ENCODE measurements around the gene LRP1B. TPM values are rescaled to one million over a fixed set of nuclear protein-coding genes. Genes with fewer than 3 reads are reported as not detected.

Gene LRP1B
- total RNA-seq, 6 experiments from 2014 or later, result 0.06 to 1.7 (median 0.15) TPM; not detected in 1

- no peak overlapping the region for H3K27ac ChIP-seq
- TF ChIP-seq CTCF (IDR thresholded peaks at IDR 0.05), result no peak
- TF ChIP-seq POLR2A (IDR thresholded peaks at IDR 0.05), result no peak
- no peaks in the 10 kb centered on the region for H3K4me1 ChIP-seq
- H3K9me3 ChIP-seq, result no peaks in the 10 kb centered on the region
- DNase-seq (no peak), ATAC-seq (no peak)
- no peak overlapping the region for H3K4me3 ChIP-seq
- 79% methylated on average over 1 of the region's 1 CpG for WGBS (ENCODE audit: insufficient coverage, low coverage, low lambda C conversion rate, missing lambda C conversion rate)
- H3K27me3 ChIP-seq, result no peaks in the 10 kb centered on the region
- intact Hi-C loops (cut with DNase I), result no loop called here
- no peaks in the 10 kb centered on the region for H3K36me3 ChIP-seq
Measured at GRCh38 chr2:142100970-142101369, 29.8 kb downstream of the LRP1B start.

GRCh38 chr2:142100139-142100873 lies 30.5 kb downstream of the LRP1B start:
- TF ChIP-seq CTCF (IDR thresholded peaks at IDR 0.05) (no peak), POLR2A (IDR thresholded peaks at IDR 0.05) (no peak)
- Histone ChIP-seq H3K27ac (no peak overlapping the region), H3K4me3 (no peak overlapping the region), H3K36me3 (no peaks in the 10 kb centered on the region), H3K27me3 (no peaks in the 10 kb centered on the region), H3K4me1 (no peaks in the 10 kb centered on the region), H3K9me3 (no peaks in the 10 kb centered on the region)
- ATAC-seq (no peak), DNase-seq (no peak)
- WGBS (ENCODE audit: insufficient coverage, low coverage, low lambda C conversion rate, missing lambda C conversion rate), result 40% methylated on average over 4 of the region's 4 CpGs
- intact Hi-C loops (cut with DNase I), result no loop called here

- no peak for TF ChIP-seq POLR2A (IDR thresholded peaks at IDR 0.05)
- no peak for TF ChIP-seq CTCF (IDR thresholded peaks at IDR 0.05)
- ATAC-seq, result no peak
- H3K27me3 ChIP-seq, result no peaks in the 10 kb centered on the region
Measured at GRCh38 chr2:142097711-142098110, 33.1 kb downstream of the LRP1B start.

GRCh38 chr2:142095647-142096046 lies 35.2 kb downstream of the LRP1B start:
- Histone ChIP-seq H3K27me3 (no peaks in the 10 kb centered on the region), H3K9me3 (no peaks in the 10 kb centered on the region), H3K36me3 (no peaks in the 10 kb centered on the region), H3K27ac (no peak overlapping the region), H3K4me3 (no peak overlapping the region), H3K4me1 (no peaks in the 10 kb centered on the region)
- TF ChIP-seq CTCF (IDR thresholded peaks at IDR 0.05), result no peak
- 78% methylated on average over 2 of the region's 2 CpGs for WGBS (ENCODE audit: insufficient coverage, low coverage, low lambda C conversion rate, missing lambda C conversion rate)
- no peak for DNase-seq
- no peak for ATAC-seq
- intact Hi-C loops (cut with DNase I), result no loop called here

More at GRCh38 chr2:142097711-142098110, 33.1 kb downstream of the LRP1B start:
- H3K4me3 ChIP-seq, result no peak overlapping the region
- no peaks in the 10 kb centered on the region for H3K36me3 ChIP-seq
- intact Hi-C loops (cut with DNase I), result no loop called here
- no peak for DNase-seq
- no peaks in the 10 kb centered on the region for H3K9me3 ChIP-seq
- H3K4me1 ChIP-seq, result no peaks in the 10 kb centered on the region
- WGBS (ENCODE audit: insufficient coverage, low coverage, low lambda C conversion rate, missing lambda C conversion rate), result 47% methylated on average over 3 of the region's 3 CpGs
- H3K27ac ChIP-seq, result no peak overlapping the region

All from right lobe of liver (tissue), 6 donors.